GM19035 (cell line): ENCODE results near the gene ADAMTS3.
A peak's percentile ranks its signal among the peaks of the same experiment; 100 is the strongest.
"Not testable (repeated sequence)": the region's sequence is repeated elsewhere in the genome, so short reads cannot be mapped to it uniquely, and the experiment has no call there.

ENCODE experiments used
- ATAC-seq: cut with Tn5 transposase; IDR thresholded peaks from one replicate; pipeline ENCODE4 v1.9.1; 2021; ENCODE audit not compliant: unreplicated experiment

ADAMTS3 gene

DNA sequence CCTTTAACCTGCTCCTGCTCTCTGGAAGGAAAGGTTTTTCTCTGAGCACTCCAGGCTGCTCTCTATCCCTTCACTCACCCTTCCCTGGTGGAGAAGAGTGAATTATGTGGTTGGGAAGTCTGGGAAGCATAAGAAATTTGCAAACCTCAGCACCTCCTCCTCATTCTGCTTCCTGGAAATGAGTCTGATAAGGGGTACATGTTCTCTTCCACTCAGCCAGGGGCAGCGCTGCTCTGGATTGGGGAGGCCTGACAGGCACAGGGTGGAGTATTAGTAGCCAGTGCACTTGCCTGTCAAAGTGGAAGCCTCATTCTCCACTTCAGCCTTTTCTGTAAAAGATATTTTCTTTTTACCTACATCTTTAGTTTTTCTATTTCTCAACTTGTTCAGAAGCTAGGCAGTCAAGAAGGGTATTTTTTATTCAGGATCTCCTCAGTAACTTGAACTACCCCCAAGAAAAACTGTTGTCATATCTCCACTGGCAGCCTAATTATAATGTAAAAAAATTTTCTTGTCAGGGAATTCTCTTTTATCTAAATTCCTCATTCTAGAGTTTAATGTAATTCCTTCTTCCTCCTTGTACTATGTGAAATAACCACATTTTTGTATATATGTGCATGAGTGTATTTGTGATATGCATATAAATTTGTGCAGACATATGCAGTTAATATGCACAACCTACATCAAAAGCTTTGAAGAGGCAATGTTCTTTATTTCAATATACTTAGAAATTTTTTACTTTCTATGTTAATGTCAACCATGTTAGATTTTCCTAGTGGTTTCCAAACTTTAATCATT lies 15.3 kb downstream of the ADAMTS3 start:
- ATAC-seq = no peak

DNA sequence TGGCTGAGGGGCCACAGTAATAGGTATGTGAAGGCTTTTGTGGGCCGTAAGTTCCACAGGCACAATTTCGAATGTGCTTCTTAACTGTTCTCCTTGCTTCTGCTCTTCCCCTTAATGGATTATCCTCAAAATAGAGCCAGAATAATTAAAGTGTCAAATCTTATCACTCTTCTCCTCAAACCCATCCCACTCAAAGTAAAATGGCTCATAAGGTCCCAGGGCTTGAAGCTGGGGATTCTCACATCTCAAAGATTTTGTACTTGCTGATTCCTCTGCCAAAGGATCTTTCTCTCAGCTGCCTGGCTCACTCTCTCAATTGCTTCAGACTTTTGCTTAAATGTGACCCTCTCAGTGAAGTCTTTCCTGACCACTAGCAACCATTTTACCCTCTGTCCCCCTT lies 16.6 kb downstream of the ADAMTS3 start:
- ATAC-seq = no peak

DNA sequence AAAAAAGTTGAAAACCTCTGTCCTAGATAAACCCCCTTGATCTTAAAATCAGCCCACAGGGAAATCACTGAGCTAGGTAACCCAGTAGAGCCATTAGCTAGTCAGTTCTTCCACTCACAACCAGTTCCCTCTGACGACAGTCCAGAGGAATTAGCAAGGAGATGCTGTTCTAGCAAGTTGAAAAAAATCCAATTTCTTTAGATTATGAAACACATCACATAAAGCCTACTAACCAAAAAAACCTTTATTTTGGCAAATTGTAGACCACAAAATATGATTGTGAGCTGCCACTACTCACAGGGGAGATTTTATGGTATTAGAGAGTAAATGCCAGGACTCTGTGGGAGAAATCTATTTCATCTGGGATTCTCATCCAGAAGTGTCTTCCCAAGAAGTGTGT lies 22.6 kb downstream of the ADAMTS3 start:
- ATAC-seq = no peak

DNA sequence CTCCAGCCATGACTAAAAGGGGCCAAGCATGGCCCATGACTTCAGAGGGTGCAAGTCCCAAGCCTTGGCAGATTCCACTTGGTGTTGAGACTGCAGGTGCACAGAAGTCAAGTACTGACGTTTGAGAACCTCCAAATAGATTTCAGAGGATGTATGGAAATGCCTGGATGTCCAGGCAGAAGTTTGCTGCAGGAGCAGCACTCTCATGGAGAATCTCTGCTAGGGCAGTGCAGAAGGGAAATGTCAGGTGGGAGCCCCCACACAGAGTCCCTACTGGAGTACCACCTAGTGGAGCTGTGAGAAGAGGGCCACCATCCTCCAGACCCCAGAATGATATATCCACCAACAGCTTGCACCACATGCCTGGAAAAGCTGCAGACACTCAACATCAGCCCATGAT lies 28.3 kb downstream of the ADAMTS3 start:
- not testable (repeated sequence) for ATAC-seq

DNA sequence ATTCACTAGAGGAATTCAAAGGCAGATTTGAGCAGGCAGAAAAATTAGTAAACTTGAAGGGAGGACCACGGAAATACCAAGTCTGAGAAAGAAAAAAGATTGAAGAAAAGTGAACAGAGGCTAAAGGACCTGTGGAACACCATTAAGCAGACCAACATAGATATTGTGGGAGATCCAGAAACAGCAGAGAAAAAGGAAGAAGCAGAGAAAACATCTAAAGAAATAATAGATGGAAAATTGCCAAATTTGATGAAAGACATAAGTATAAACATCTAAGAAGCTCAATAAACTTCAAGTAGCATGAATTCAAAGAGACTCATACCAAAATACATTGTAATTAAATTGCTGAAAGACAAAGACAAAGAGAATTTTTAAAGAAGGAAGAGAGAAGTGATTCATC lies 31.0 kb downstream of the ADAMTS3 start:
- no peak for ATAC-seq

DNA sequence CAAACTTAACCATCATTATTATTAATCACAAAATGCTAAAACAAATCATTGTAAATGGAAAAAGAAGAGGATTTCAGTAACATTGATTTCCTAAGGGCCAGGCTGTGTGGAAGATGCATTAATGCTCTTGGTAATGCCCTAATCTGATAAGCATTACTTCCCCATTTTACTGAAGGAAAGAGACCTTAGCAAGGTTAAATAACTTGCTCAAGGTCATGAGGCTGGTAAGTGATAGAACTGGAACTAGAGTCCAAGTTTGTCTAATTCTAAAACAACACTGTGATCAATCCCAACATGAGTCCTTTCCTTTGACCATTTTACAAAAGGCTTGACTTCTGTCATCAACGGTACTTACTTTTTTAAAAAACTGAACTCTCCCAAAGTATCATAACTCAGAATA lies 32.6 kb downstream of the ADAMTS3 start:
- ATAC-seq = no peak

DNA sequence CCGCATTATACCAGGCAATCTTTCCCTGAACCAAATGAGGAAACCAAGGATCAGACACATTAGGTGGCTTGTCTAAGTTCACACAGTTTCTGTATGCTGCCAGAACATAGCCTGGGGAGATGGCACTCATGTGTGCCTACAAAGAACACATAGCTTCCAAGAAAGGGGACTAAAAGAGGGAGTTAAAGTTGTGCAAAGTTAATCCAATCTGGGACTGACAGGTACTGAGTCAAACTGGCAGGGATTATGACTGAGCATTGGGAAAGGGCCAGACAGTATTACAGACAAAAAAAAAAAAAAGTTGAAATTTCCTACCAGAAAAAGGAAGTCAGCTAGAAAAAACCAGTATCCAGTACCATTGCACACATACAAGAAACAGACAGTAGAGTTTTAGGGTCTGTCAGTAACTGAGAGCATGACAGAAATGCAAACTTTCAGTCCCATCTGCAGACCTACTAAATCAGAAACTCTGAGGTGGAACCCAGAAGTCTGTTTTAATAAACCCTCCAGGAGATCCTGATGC lies 37.2 kb downstream of the ADAMTS3 start:
- no peak for ATAC-seq

DNA sequence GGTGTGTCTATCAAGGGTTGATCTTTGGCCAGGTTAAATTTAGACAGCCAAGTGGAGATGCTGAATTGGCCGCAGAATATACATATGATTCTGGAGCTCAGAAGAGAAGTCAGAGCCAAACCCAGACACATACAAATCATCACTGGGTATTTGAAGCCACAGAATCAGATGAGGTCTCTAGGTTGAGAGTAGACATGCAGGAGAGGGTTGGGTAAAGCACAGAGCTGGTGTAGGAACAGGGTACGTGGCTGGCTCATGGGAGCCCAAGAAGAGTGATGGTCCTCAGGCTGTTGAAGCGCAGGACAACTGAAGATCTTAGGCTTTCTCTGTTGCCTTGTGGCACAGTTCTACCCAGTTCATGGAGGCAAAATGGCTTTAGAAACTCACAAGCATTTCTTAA lies 37.7 kb downstream of the ADAMTS3 start:
- no peak for ATAC-seq

DNA sequence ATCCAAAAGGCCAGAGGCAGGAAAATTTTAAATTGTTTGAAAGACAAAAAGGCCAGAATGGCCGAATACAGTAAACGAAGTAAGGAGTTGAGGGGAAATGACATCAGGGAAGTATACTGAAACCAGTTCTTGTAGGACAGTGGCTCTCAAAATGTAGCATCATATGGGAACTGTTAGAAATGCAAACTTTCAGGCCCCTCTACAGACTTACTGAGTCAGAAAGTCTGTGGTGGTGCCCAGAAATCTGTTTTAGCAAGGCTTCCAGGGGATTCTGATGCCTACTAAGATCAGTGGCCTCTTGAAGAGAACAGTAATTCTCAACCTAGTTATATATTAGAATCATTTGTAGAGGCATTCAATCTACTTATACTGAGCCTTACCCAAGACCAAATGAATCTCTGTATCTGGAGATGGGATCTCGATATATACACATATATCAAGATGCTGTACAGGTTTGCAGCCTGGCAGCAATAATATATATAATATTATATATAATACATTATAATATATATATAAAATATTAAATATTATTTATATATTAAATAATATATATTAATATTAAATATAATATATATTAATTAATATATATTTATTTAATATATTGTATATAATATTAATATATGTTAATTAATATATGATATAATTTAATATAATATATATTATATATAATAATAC lies 39.7 kb downstream of the ADAMTS3 start:
- no peak for ATAC-seq

DNA sequence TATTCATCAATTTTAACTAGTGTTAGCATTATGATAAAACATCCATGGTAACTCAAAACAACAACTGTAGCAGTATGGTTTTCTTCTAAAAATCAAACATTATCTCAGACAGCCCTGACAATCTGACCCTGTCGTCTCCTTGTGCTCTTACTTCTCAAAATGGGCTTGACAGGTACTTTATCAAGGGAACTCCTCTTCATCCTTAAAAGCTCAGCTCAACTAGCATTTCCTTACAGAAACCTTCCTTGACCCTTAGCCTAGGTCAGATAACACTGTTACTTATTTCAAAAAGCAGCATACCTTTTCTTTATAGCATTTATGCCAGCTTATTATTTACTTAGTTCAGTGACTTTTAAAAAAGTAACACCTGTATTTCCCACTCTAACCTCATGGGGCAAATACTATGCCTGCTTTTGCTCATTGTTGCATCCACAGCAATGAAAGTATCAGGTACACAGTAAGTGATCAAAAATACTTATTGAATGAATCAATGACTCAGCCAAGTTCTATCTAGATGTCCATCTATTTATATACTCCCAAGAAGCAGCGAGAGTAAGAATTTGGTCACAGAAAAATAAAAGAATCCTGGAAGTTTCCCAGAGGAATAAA lies 41.9 kb downstream of the ADAMTS3 start:
- no peak for ATAC-seq

DNA sequence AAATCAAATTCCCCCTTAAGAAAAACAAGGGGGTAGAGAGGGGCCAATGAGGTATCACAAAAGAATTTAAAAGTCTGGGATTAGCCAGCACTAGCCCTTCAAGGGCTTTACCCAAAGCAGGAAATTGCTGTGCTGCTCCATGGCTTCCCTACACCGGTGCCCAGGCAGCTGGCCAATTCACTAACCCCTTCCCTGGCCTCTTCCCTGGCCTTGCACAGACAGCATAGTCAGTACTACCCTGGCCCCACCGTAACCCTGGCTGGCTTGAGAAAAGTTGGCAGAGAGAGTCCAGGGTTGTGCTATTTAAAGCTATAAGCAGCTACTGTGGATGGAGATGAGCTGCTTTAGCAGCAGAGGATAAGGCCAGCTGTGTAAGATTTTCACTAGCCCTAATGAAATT lies 43.1 kb downstream of the ADAMTS3 start:
- ATAC-seq = no peak

DNA sequence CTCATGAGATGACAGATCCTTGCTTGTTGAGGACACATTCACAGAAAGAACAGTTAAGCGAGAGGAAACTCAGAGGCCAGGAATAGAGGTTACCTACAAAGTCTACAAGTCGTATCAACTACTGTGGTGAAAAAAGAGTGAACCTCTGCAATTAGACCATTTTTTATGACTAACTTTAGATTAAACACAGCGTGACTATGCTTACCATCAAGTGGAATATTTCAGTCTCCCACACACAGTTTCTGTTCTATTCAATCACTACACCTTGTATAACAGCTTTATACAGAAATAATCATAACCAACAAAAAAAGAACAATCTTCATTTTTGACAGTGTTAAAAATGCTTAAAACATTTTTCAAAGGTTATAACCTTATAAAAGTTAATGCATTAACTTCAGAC lies 46.6 kb downstream of the ADAMTS3 start:
- no peak for ATAC-seq

DNA sequence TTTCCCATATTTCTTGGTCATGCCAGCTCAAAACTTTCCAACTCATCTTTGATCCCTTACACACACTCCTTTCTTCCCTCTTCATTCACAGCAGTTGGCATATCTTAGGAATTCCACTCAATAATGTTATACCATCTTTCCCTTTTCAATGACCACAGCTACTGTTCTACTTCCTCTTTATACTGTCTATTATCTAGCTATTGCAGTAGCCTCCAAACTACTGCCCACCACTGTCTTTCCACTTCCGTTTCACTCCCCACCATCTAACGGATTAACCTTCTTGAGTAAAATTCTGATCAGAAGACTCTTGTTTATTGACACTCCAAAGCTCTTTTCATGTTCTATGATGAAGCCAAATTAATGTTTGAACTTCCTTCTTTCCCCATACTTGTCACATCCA lies 55.8 kb downstream of the ADAMTS3 start:
- ATAC-seq = no peak

DNA sequence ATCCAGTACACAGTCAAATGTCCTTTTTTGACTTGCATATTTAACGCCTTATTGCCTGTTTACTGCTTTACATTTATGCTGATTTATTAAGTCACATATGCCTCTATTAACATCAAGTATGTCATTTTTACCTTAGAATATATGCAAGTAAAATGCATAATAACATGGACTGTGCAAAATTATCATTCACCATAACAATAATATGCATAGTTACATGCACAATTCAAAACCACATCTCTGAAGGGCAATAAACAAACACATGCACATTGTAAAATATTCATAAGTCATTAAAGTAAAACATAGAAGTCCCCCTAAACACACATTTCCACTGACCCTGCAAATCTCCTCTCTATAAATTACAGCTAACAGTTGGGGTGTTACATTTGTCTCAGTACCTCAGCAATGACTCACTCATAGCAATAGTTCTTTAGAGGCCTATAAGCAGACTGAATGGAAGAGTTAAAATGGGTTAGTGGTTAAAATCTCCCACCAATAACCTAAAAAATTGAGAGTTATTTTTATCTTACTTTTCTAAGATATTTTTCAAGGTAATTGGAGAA lies 61.1 kb downstream of the ADAMTS3 start:
- ATAC-seq = no peak

DNA sequence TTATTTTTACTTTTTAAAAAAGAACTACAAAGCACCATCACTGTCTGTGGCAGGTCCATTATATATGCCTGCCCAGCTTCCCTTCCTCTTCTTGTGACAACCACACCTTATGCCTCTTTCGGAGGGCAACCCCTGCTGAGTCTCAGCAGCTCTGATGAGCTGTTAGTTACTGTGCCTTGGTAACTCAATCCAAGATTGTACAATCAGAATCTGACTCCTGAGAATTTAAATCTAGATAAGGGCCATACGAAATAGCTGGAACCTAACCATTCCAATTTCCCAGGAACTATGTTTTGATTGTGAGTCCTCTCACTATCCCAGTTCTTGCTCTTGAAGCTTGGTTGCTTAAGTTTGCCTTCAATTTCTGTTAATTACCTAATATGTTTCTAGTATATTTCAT lies 61.9 kb downstream of the ADAMTS3 start:
- ATAC-seq = no peak

DNA sequence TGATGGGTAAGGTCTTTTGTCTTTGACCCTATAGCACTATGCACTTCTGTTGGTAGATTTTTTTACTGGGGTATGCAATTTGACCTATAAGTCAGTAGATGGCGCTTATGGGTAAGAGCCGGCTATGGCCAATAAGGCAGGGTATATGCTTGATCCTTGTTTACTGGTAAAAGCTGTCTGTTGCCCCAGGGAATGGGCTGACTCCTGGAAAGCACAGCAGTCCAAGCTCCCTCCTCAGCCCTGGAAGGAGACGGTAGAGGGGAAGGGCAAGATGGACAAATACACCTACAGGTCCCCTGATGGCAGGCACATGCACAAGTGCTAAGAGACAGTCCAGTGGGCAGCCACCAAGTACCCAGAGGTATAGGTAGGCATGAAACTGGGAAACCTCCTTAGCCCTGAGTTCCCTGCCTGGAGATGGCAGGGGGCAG lies 63.7 kb downstream of the ADAMTS3 start:
- peak; percentile 78 for ATAC-seq

DNA sequence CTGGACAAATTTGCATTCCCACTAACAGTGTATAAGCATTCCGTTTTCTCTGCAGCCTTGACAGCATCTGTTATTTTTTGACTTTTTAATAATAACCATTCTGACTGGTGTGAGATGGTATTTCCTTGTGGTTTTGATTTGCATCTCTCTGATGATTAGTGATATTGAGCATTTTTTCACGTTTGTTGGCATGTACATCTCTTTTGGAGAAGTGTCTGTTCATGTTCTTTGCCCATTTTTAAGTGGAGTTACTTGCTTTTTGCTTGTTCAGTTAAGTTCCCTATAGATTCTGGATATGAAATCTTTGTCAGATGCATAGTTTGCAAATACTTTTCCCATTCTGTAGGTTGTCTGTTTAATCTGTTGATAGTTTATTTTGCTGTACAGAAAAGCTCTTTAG lies 68.8 kb downstream of the ADAMTS3 start:
- no peak for ATAC-seq

DNA sequence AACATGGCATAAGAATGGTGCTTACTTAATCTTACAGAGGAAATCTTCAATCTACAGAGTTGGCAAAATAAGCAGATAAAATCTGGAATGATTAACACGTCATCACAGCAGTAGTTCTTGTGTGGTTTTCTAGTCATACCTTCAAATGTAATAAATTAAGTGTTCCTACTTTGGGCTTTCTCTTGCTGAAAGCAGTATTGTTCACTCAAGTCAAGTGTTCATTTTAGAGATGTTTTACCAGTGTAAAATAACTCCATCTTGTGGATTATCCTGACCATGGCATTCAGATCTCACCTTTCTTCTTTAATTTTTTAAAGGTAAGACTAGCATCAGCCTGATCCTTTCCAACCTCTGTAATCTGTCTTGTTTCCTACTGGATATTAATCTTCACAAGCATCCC lies 72.9 kb downstream of the ADAMTS3 start:
- ATAC-seq = no peak

DNA sequence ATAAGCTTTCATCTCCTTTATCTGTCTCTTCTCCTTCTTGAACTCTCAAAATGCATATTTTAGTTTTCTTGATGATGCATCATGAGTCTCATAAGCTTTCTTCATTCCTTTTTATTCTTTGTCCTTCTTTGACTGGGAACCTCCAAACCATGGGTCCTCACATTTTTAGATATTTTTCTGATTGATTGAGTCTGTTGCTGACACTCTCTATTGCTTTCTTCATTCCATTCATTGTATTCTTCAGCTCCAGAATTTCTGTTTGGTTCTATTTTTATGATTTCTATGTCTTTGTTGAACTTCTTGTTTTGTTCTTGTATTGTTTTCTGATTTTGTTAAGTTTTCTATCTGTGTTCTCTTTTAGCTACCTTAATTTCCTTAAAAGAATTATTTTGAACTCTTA lies 74.9 kb downstream of the ADAMTS3 start:
- no peak for ATAC-seq

DNA sequence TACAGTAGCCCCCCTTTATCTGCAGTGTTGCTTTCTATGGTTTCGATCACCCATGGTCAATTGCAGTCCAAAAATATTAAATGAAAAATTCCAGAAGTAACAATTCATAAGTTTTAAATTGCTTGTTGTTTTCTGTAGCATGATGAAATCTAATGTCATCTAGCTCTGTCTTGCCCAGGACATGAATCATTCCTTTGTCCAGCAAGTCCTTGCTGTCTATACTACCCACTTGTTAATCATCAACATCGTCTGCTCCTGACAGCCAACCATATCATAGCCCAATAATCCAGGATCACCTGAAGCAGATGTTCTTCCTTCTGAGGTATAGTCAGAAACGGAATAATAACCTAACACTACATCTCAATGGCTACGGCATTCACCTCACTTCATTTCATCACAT lies 79.8 kb downstream of the ADAMTS3 start:
- ATAC-seq = no peak

DNA sequence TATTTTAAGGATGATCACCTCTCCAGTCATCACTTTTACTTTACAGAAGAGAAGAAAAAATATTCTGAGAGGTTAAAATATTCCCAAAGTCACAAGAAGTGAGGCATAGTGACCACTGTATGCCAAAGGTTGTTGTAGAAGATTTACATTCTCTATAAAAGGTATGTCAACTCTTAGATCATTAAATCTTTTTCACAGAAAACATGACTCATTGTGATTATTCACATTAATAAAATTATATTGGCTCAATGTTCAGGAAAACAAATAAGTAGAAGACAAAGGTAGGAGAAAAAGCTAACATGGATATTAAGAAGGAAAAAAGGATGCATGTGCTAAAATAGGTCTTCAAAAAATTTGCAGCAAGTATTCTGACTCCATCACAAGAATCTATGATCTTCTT lies 82.0 kb downstream of the ADAMTS3 start:
- no peak for ATAC-seq

DNA sequence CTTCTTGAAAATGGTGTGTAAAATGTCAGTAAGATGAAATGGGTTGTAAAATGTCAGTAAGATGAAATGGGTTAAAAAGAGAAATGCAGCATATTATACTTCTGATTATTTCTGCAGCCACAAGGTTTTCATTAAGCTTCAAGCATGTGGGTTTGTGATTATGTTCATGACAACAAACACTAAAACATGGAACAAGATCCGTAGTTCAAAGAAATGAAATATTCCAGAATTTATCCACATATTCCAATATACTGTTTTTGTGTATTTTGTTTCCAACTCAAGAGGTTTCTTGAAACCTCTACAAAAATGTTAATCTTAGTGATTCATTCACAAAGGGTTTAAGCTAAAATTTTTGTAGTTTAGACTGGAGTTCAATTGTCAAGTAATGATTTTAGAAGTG lies 84.0 kb downstream of the ADAMTS3 start:
- ATAC-seq = no peak
